HCT116 (cell line): Measurements from ENCODE around the gene SLC34A1.

Source experiments
- SRF ChIP-seq: IDR thresholded peaks from 2 replicates; pipeline ENCODE4 v1.6.1; 2012; ENCODE audit warnings: low read depth
- TF ChIP-seq, protein P1 (sequence below), 3 experiments: fragments of 200-600 bp in 1 of 3; sonication (generic) in 1 of 3; IDR thresholded peaks in 2 of 3; conservative IDR thresholded peaks in 1 of 3; 2 replicates each; pipeline ENCODE4 v1.5.1; 2012 to 2017; ENCODE audit warnings: low read depth in 2 of 3, low read length in 2 of 3, antibody characterized with exemption in 1 of 3, borderline replicate concordance in 1 of 3, control low read depth in 1 of 3, mild to moderate bottlenecking in 1 of 3, mixed read lengths in 1 of 3, mixed run types in 1 of 3, moderate library complexity in 1 of 3; ENCODE audit not compliant: insufficient read depth in 1 of 3

DNA sequence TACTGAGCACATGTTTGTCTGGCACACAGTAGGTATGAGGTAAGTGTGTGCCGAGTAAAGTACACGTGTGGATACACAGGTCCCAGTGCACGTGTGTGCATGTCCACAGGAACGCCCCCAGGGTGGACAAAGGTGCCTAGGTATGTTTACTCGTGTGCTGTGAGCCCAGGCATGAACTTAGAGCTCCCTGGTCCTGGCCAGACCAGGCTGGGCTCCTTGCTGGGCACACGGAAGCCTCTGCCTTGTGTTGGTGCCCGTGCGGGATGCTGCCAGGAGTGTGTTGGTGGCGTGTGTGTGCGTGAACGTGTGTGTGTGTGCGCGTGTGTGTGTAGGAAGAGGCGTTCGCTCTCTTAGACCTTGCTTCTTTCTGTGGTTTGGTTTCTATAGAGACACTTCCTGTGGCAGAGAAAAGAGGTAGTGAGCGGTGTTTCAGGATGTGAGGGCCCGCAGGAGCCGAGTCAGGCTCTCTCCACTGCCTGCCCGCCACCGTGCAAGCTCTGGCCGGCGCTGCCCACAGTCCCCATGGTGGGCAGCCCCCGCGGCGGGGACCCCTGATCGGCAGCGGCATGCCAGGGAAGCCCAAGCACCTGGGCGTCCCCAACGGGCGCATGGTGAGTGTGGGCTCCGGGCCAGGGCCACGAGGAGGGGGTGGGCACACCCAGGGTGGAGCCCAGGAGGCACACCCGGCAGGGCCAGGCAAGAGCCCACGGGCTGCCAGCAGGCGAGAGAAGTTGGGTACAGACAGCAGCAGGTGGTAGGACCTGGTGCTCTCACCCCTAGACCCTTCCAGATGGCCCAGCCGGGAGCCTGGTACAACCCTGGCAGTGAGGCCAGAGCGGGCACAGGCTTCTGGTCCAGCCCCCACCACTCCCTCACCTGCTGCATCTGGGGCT lies 26.5 kb upstream of the SLC34A1 start, which contains the start of gene RGS14:
- TF ChIP-seq, protein P1, sequence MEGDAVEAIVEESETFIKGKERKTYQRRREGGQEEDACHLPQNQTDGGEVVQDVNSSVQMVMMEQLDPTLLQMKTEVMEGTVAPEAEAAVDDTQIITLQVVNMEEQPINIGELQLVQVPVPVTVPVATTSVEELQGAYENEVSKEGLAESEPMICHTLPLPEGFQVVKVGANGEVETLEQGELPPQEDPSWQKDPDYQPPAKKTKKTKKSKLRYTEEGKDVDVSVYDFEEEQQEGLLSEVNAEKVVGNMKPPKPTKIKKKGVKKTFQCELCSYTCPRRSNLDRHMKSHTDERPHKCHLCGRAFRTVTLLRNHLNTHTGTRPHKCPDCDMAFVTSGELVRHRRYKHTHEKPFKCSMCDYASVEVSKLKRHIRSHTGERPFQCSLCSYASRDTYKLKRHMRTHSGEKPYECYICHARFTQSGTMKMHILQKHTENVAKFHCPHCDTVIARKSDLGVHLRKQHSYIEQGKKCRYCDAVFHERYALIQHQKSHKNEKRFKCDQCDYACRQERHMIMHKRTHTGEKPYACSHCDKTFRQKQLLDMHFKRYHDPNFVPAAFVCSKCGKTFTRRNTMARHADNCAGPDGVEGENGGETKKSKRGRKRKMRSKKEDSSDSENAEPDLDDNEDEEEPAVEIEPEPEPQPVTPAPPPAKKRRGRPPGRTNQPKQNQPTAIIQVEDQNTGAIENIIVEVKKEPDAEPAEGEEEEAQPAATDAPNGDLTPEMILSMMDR (IDR thresholded peaks at IDR 0.05 in 2 of 3, conservative IDR thresholded peaks at IDR 0.05 in 1 of 3; ENCODE audit: borderline replicate concordance in 1 of 3, insufficient read depth in 1 of 3, low read depth in 2 of 3, low read length in 2 of 3): no peak
- TF ChIP-seq SRF: no peak
